DMS114 treated with DMSO at 0.1 percent for 48 hours (cell line): ENCODE results near the gene RAB17.

Experiments
- DNase-seq: peaks from one replicate; lab custom pipeline; 2025; ENCODE audit not compliant: unreplicated experiment; lab: John Stamatoyannopoulos, UW

Gene RAB17, protein sequence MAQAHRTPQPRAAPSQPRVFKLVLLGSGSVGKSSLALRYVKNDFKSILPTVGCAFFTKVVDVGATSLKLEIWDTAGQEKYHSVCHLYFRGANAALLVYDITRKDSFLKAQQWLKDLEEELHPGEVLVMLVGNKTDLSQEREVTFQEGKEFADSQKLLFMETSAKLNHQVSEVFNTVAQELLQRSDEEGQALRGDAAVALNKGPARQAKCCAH

DNA sequence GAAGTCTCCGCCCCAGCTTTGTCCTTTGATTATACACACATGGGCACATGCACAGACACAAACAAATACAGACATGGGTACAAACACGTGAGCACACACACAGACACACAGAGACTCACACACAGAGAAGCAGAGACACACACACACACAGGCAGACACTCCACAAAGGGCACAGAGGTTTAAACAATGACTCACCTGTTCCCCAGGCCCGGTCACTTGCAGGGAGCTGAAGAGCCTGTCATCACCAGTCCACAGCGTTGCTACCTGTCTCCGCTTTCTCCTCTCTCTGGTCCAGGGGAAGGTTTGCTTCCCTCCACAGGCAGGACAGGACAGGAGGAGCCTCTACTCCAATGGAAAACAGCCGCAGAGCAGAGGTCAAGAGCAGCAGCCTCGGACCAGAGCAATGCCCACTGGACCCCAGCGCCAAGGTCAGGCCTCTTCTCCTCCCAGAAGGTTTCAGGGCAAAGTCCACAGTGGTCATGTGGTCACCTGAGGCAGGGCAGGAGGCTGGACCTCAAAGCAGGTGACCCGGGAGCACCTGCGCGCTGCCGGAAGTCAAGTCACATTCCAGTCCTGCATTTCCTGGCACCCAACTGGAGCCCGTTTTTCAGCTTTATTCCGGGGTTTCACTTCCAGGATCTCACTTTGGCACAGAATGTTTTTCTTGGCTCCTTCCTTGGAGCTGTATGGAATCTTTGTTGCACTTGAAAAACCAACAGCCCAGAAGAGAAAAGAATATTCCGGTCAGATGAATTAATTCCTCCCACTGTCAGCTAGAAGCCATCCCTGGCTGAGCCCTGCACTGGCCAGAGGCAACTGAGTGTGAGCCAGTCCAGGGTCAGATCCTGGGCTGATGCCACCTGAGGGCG, at the start of gene RAB17:
TSS of gene RAB17 (minus strand) at position 463 of the 869 bp plus-strand sequence. CDS start 4,580 bp downstream, outside the sequence.
- DNase-seq = no peak

- no peak for DNase-seq
Measured at GRCh38 chr2:237639836-237640220, 49.3 kb upstream of the RAB17 start.

GRCh38 chr2:237639052-237639835, 48.7 kb upstream of the RAB17 start:
- DNase-seq = no peak

GRCh38 chr2:237638176-237638575, 47.6 kb upstream of the RAB17 start:
- no peak for DNase-seq

DNA sequence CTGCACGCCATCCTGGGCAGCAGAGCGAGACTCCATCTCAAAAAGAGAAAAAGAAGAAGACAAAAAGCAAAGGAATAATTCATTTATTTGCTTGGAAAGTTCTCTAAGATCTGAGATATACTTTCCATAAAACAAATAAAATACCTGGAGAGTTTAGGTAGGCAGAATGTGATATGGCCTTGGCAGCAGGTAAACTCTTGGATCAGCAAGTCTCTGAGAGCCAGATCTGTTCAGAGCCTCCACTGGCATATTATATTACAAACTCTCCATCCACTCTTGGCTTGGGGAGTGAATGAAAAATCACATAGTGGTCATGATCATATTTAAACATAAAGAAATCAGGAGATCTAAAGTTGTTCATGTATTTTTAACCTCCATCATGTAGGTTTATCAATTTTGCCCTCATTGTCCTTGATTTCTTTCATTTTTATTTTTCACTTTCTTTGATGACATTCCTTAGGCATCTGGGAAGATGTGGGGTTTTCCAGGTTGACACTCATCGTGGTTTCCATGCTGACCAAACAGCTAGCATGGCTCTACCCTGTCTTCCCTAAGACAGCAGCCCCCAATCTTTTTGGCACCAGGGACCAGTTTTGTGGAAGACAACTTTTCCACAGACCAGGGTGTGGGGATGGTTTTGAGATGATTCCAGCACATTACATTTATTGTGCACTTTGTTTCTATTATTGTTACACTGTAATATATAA, 47.0 kb upstream of the RAB17 start:
- no peak for DNase-seq

- no peak for DNase-seq
Measured at GRCh38 chr2:237636578-237636977, 46.0 kb upstream of the RAB17 start.

DNA sequence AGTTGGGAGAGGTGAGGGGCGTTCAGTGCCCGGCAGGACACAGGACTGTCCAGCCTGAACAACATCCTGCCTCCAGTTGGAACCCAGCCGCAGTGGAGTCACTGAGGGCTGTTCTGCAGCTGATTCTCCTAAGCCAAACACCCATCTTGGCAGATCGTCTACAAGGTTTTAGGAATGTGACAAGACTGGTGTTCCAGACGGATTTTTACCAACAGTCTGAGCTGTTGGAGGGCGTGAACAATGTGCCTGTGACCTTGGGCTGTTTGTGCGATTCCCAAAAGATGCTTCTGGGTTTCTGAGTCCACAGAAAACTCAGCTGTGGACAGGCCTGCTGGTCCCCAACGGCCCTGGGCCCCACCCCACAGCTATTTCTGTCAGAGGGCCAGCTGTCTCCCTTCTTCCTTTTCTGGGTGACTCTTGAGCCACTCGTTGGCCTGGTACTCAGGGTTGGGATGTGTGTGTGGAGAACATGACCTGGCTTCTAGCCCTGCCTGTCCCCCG, 42.6 kb upstream of the RAB17 start:
- DNase-seq = no peak

GRCh38 chr2:237631801-237632585, 41.5 kb upstream of the RAB17 start:
- no peak for DNase-seq

DNA sequence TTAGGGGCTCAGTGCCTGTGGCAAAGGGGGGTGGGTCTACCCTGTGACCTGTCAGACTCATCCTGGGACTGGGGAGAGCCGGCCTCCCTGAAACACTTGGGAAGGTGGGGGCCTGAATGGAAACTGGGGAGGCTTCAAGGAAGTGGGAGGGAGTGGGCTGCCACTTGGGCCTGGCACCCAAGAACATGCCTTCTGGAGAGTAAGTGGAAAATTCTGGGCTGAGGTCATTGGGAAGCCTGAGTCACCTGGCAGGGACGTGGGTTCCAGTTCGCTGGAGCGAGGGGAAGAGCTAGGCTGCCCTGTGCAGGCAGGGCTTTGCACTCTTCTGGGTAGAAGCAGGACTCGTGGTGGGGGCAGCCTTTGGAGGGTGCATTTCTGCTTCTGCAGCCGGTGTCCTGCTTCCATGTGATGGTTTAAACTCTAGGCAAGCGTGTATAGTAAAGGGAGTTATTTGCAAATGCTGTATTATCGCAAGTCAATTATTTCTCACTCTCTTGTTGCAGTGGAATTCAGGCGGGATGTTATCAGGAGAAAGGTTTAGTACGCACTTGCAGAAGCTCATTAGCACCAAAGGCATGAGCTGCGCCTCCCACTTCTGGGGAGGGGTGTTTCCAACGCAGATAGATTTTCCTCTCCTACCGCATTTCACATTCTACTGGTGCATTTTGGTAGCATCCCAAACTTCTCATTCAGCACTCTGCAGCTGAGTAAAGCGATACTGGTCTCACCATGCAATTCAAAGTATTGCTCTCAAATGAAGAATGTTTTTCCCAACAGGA, 40.7 kb upstream of the RAB17 start:
- no peak for DNase-seq

DNA sequence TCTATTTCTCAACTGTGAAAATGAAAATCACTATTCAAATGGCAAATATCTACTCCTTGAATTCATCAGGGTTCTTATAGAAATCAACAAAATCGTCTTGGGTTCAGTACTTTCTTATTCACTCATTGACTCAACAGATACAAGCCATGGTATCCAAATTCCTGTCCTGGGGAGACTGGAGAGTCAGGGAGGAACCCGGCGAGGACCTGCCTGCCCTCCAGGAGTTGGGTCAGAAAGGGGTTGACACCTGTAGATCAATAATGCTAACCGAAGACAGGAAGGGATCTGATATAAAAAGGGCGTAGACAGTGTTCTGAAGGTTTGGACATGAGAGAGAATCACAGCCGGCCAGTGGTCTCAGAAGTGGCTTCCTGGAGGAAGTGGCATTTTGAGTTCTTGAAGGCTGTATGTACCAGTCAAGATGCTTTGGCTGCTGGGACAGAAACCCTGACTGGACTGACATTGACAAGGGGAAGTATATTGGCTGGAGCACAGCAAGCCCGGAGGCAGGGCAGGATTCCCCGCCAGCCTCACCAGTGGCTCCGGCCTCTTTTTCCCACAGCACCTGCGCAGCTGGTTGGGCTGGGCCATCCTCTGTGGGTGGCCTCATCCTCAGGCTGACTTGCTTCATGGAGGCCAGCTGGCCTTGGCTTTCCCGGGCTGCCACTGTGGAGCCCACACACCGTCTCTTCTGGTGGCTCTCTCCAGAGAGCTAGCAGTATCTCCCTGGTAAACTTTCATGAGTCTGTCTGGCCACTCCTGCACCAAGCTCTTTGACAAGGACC, 39.9 kb upstream of the RAB17 start:
- DNase-seq = no peak

- DNase-seq = no peak
Measured at GRCh38 chr2:237629739-237630138, 39.2 kb upstream of the RAB17 start.

GRCh38 chr2:237629188-237629534, 38.6 kb upstream of the RAB17 start:
- no peak for DNase-seq

DNA sequence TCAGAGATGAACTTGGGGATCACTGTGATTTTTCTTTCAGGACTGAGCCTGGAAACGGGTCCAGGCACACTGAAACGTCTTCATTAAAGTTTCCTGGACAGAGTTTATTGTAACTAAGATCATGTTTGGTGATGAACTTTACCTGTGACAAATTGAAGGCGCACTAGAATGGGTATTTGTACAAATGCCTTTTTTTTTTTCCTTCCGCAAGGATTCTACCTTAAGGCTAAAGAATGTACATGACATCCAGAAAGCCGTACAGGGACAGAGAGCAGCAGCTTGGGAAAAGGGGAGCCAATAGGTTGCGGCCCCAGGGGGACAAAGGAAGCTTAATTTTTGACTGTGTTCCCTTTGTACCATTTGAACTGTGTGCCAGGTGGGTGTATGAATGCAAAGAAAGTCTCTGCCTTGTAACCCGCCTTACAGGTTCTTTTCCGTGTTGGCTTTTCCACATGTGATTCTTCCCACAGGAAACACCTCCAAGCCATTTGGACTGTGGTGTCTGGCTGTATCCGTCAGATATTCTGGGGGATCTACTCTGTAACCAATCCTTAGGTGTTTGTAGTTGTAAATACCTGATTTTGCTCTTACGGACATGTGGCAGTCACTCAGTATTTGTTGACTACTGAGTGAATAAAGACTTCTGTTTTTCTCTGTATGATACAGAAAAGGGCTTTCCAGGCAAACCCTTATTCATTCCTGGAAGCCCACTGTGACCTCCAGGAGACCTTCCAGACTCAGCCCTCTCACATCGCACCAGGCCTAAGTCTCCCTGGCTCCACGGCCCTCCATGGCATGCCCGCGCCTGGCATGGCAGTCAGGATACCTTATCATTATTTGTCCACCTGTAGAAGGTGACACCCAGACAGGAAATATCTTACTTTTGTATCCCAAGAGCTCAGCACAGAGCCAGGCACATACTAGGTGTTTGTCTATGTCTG, 38.0 kb upstream of the RAB17 start:
- DNase-seq = no peak

DNA sequence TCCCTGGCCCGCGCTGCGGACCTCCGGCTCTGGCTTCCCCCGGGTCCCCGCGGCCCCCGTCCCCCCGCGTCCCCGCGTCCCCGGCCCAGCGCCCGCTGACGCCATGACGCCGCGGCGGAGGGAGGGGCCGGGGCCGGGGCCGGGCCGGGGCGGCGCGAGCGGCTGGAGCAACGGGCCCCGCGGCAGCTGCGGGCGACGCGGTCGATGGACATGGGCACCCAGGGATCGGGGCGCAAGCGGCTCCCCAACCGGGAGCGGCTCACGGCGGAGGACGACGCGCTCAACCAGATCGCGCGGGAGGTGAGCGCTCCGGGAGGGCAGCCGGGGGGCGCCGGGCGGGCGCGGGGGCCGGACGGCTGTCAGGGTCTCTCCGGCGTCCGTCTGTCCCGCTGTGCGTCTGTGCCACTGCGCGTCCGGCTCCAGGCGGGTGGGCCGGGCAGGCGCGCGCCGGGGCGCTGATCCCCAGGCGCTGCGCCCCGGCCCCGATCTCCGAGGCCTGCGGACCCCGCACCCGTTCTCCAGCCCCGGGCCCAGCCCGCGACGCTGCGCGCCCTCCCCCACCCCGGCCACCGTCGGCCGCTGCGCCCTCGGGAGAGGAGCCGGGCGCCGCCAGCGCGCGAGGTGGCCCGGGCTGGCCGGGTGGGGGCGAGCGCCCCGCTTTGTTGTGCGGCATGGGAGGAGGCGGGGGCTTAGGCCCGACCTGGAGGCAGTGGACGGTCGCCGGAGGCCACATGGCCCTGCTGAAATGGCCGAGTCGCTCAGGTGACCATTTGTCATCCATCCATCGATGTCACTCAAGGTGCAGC, 37.1 kb upstream of the RAB17 start, which contains the start of gene LRRFIP1:
TSS of gene LRRFIP1 (plus strand) at position 147 of the 806 bp plus-strand sequence. CDS start at position 205, 58 bp downstream.
- no peak for DNase-seq

GRCh38 chr2:237626813-237627440, 36.4 kb upstream of the RAB17 start:
- no peak for DNase-seq

DNA sequence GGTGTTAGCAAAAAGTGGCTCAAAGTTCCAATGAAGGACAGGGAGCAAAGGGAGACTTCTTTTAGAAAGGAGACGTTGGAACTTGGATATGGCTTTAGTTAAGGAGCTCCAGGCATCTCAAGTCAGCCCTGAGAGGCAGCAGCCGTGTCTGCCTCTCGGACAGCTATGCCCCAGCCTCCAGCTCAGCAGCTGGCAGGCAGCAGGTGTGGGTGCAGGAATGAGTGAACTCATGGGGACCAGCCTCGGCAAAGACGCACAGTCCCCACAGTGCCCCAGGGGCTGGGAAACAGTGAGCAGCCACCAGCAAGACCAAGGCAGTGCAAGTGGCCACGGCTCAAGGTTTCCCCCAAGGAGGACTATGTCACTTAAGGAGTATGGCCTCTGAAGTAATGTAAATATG, 35.2 kb upstream of the RAB17 start:
- DNase-seq = no peak
